ENCODE results near the gene UNC13B. TPM values are rescaled to one million over a fixed set of nuclear protein-coding genes. Genes with fewer than 3 reads are reported as not detected.

The UNC13B gene
- total RNA-seq, 2 experiments from 2014 or later = 0.25 to 0.68 TPM

GRCh38 chr9:35341585-35341984, 179.8 kb downstream of the UNC13B start:
- Mint-ChIP-seq H3K4me3 (no peak overlapping the region), H3K27me3 (peaks cover 2% of the 10 kb centered on the region), H3K36me3 (ENCODE audit: low read depth) (no peaks in the 10 kb centered on the region), H3K9me3 (no peaks in the 10 kb centered on the region), H3K4me1 (no peaks in the 10 kb centered on the region), H3K27ac (no peak overlapping the region)
- DNase-seq = no peak
- ChIA-PET CTCF (no interaction called here), POLR2A (no interaction called here)

- no peaks in the 10 kb centered on the region for H3K4me1 Mint-ChIP-seq
Measured at GRCh38 chr9:35342221-35342958, 180.6 kb downstream of the UNC13B start.

GRCh38 chr9:35348109-35348508, 186.3 kb downstream of the UNC13B start:
- H3K36me3 Mint-ChIP-seq (ENCODE audit: low read depth) = no peaks in the 10 kb centered on the region
- ChIA-PET POLR2A (no interaction called here), CTCF (no interaction called here)
- no peaks in the 10 kb centered on the region for H3K9me3 Mint-ChIP-seq
- DNase-seq = no peak
- no peak overlapping the region for H3K27ac Mint-ChIP-seq
- no peaks in the 10 kb centered on the region for H3K4me1 Mint-ChIP-seq
- no peak overlapping the region for H3K4me3 Mint-ChIP-seq
- peaks cover 2% of the 10 kb centered on the region for H3K27me3 Mint-ChIP-seq

More at GRCh38 chr9:35342221-35342958, 180.6 kb downstream of the UNC13B start:
- H3K27ac Mint-ChIP-seq = no peak overlapping the region
- H3K4me3 Mint-ChIP-seq = no peak overlapping the region
- POLR2A ChIA-PET = no interaction called here
- CTCF ChIA-PET = no interaction called here
- DNase-seq = no peak
- no peaks in the 10 kb centered on the region for H3K9me3 Mint-ChIP-seq
- no peaks in the 10 kb centered on the region for H3K36me3 Mint-ChIP-seq (ENCODE audit: low read depth)
- peaks cover 2% of the 10 kb centered on the region for H3K27me3 Mint-ChIP-seq

GRCh38 chr9:35349287-35349990, 187.6 kb downstream of the UNC13B start:
- H3K27ac Mint-ChIP-seq = no peak overlapping the region
- H3K4me3 Mint-ChIP-seq = no peak overlapping the region
- peaks cover 3% of the 10 kb centered on the region for H3K27me3 Mint-ChIP-seq
- no peaks in the 10 kb centered on the region for H3K9me3 Mint-ChIP-seq
- CTCF ChIA-PET = no interaction called here
- H3K4me1 Mint-ChIP-seq = no peaks in the 10 kb centered on the region
- no peaks in the 10 kb centered on the region for H3K36me3 Mint-ChIP-seq (ENCODE audit: low read depth)
- DNase-seq = no peak
- POLR2A ChIA-PET = no interaction called here

- ChIA-PET POLR2A (no interaction called here), CTCF (no interaction called here)
- Mint-ChIP-seq H3K36me3 (ENCODE audit: low read depth) (no peaks in the 10 kb centered on the region), H3K4me1 (no peaks in the 10 kb centered on the region), H3K4me3 (no peak overlapping the region), H3K27ac (no peak overlapping the region), H3K9me3 (no peaks in the 10 kb centered on the region), H3K27me3 (peaks cover 3% of the 10 kb centered on the region)
- DNase-seq = no peak
Measured at GRCh38 chr9:35350212-35350611, 188.4 kb downstream of the UNC13B start.

- peaks cover 3% of the 10 kb centered on the region for H3K27me3 Mint-ChIP-seq
- H3K36me3 Mint-ChIP-seq (ENCODE audit: low read depth) = no peaks in the 10 kb centered on the region
- no peaks in the 10 kb centered on the region for H3K9me3 Mint-ChIP-seq
- no peaks in the 10 kb centered on the region for H3K4me1 Mint-ChIP-seq
- no peak overlapping the region for H3K4me3 Mint-ChIP-seq
- no peak for DNase-seq
- ChIA-PET CTCF (no interaction called here), POLR2A (no interaction called here)
- no peak overlapping the region for H3K27ac Mint-ChIP-seq
Measured at GRCh38 chr9:35350827-35351549, 189.2 kb downstream of the UNC13B start.

- CTCF ChIA-PET = no interaction called here
- Mint-ChIP-seq H3K27me3 (peaks cover 6% of the 10 kb centered on the region), H3K36me3 (ENCODE audit: low read depth) (no peaks in the 10 kb centered on the region), H3K4me3 (no peak overlapping the region), H3K9me3 (no peaks in the 10 kb centered on the region), H3K4me1 (no peaks in the 10 kb centered on the region), H3K27ac (no peak overlapping the region)
- POLR2A ChIA-PET = no interaction called here
- no peak for DNase-seq
Measured at GRCh38 chr9:35353731-35354365, 192.0 kb downstream of the UNC13B start.

GRCh38 chr9:35355939-35356338, 194.1 kb downstream of the UNC13B start:
- ChIA-PET CTCF (no interaction called here), POLR2A (no interaction called here)
- Mint-ChIP-seq H3K36me3 (ENCODE audit: low read depth) (no peaks in the 10 kb centered on the region), H3K4me1 (no peaks in the 10 kb centered on the region), H3K27me3 (peaks cover 8% of the 10 kb centered on the region), H3K4me3 (no peak overlapping the region), H3K9me3 (no peaks in the 10 kb centered on the region), H3K27ac (no peak overlapping the region)
- DNase-seq = no peak

- POLR2A ChIA-PET = no interaction called here
- no peaks in the 10 kb centered on the region for H3K36me3 Mint-ChIP-seq (ENCODE audit: low read depth)
- no peaks in the 10 kb centered on the region for H3K9me3 Mint-ChIP-seq
- no peaks in the 10 kb centered on the region for H3K4me1 Mint-ChIP-seq
- no peak for DNase-seq
- H3K4me3 Mint-ChIP-seq = no peak overlapping the region
- no peak overlapping the region for H3K27ac Mint-ChIP-seq
- CTCF ChIA-PET = no interaction called here
- H3K27me3 Mint-ChIP-seq = peaks cover 8% of the 10 kb centered on the region
Measured at GRCh38 chr9:35357116-35357515, 195.3 kb downstream of the UNC13B start.

- POLR2A ChIA-PET = no interaction called here
- H3K4me1 Mint-ChIP-seq = no peaks in the 10 kb centered on the region
- no peaks in the 10 kb centered on the region for H3K36me3 Mint-ChIP-seq (ENCODE audit: low read depth)
- no peak overlapping the region for H3K4me3 Mint-ChIP-seq
- H3K27ac Mint-ChIP-seq = no peak overlapping the region
- CTCF ChIA-PET = no interaction called here
- DNase-seq = no peak
- H3K27me3 Mint-ChIP-seq = peaks cover 8% of the 10 kb centered on the region
- no peaks in the 10 kb centered on the region for H3K9me3 Mint-ChIP-seq
Measured at GRCh38 chr9:35357826-35358225, 196.0 kb downstream of the UNC13B start.

- ChIA-PET CTCF (no interaction called here), POLR2A (no interaction called here)
- no peaks in the 10 kb centered on the region for H3K9me3 Mint-ChIP-seq
Measured at GRCh38 chr9:35364817-35365585, 203.2 kb downstream of the UNC13B start.

GRCh38 chr9:35366627-35367026, 204.8 kb downstream of the UNC13B start:
- H3K36me3 Mint-ChIP-seq (ENCODE audit: low read depth) = no peaks in the 10 kb centered on the region
- no peak overlapping the region for H3K4me3 Mint-ChIP-seq
- no peaks in the 10 kb centered on the region for H3K27me3 Mint-ChIP-seq
- DNase-seq = no peak
- no peaks in the 10 kb centered on the region for H3K4me1 Mint-ChIP-seq
- H3K9me3 Mint-ChIP-seq = no peaks in the 10 kb centered on the region
- H3K27ac Mint-ChIP-seq = no peak overlapping the region
- ChIA-PET CTCF (no interaction called here), POLR2A (no interaction called here)

More at GRCh38 chr9:35364817-35365585, 203.2 kb downstream of the UNC13B start:
- no peaks in the 10 kb centered on the region for H3K36me3 Mint-ChIP-seq (ENCODE audit: low read depth)
- no peaks in the 10 kb centered on the region for H3K4me1 Mint-ChIP-seq
- H3K27ac Mint-ChIP-seq = no peak overlapping the region
- DNase-seq = no peak
- no peaks in the 10 kb centered on the region for H3K27me3 Mint-ChIP-seq
- no peak overlapping the region for H3K4me3 Mint-ChIP-seq

- Mint-ChIP-seq H3K27ac (no peak overlapping the region), H3K27me3 (no peaks in the 10 kb centered on the region), H3K4me3 (no peak overlapping the region), H3K4me1 (no peaks in the 10 kb centered on the region), H3K36me3 (ENCODE audit: low read depth) (no peaks in the 10 kb centered on the region), H3K9me3 (no peaks in the 10 kb centered on the region)
- POLR2A ChIA-PET = no interaction called here
- CTCF ChIA-PET = no interaction called here
- no peak for DNase-seq
Measured at GRCh38 chr9:35367451-35367850, 205.6 kb downstream of the UNC13B start.
